SU-DHL-6 (cell line): ENCODE data around the gene BRSK2.

Experiments used
- EZH2phosphoT487 ChIP-seq: fragments of 200-600 bp; sonication (generic), shearing (Covaris generic); conservative IDR thresholded peaks from 2 replicates; pipeline ENCODE4 v1.6.1; 2018; ENCODE audit warnings: mild to moderate bottlenecking, antibody characterized with exemption, low read length, moderate library complexity, mixed read lengths
- TF ChIP-seq, protein P1 (sequence below): fragments of 200-600 bp; sonication (generic); IDR thresholded peaks from one replicate; pipeline ENCODE4 v1.5.1; 2017; ENCODE audit warnings: antibody characterized with exemption, mild to moderate bottlenecking, low read length, moderate library complexity; ENCODE audit not compliant: insufficient read depth, poor library complexity, severe bottlenecking

DNA sequence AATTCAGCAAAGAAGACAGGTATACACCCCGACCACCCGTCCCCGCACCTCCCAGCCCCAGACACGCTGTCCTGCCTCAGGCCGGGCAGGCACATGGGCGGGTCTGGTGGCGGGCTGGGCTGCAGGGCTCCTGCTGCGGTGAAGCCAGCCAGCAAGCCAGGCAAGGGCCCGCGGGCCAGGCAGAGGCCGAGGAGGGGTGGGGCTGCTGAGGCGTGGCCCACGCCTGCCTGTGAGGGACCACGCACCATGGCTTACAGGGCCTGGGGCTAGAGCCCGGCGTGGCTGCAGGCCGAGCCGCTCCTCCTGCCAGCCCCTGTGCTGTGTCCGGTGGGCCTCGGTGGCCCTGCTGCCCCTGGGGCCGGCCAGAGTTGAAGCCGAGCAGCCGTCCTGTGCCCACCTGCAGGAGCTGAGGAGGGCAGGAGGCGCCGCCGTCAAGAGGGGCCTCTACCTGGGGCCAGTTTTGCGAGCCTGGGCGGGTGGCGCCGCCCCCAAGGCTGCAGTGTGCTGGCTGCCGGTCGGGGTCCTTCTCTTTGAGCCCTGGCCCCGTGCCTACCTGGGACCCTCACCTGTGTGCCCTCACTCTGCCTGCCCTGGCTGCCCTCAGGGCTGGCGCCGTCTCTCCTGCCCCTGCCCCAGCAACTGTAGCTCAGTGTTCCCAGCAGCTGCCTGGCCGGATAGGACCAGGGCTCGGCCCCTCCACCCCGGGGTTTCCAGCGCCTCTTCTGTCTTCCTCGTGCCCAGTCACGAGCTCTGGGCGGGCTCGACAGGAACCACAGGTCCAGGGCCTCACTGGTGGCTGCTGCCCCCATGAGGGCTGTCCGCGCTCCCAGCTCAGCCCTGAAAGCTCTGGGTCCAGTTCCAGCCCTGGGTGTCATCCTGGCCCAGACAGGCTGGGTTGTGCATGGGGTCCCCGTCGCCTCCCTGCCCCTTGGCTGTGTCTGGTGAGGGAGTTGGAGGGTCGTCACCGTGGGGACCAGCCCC, 58.4 kb downstream of the BRSK2 start:
- TF ChIP-seq, protein P1, sequence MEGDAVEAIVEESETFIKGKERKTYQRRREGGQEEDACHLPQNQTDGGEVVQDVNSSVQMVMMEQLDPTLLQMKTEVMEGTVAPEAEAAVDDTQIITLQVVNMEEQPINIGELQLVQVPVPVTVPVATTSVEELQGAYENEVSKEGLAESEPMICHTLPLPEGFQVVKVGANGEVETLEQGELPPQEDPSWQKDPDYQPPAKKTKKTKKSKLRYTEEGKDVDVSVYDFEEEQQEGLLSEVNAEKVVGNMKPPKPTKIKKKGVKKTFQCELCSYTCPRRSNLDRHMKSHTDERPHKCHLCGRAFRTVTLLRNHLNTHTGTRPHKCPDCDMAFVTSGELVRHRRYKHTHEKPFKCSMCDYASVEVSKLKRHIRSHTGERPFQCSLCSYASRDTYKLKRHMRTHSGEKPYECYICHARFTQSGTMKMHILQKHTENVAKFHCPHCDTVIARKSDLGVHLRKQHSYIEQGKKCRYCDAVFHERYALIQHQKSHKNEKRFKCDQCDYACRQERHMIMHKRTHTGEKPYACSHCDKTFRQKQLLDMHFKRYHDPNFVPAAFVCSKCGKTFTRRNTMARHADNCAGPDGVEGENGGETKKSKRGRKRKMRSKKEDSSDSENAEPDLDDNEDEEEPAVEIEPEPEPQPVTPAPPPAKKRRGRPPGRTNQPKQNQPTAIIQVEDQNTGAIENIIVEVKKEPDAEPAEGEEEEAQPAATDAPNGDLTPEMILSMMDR: no peak
- no peak for TF ChIP-seq EZH2phosphoT487
